LNCaP clone FGC (cell line): ENCODE results near the gene ASCC2.

Experiments used
- DNase-seq: peaks from one replicate; pipeline ENCODE4 v3.0.0-alpha.2; 2011; ENCODE audit warnings: low read depth
- H3K4me3 ChIP-seq: 2 replicates; pipeline ENCODE4 v1.5.1; 2011; ENCODE audit warnings: mild to moderate bottlenecking, low read depth, low read length, control low read depth
- CTCF ChIP-seq: IDR thresholded peaks from 2 replicates; pipeline ENCODE4 v1.5.1; 2012; ENCODE audit warnings: mild to moderate bottlenecking; ENCODE audit not compliant: control insufficient read depth, insufficient read depth; ENCODE audit errors: extremely low read depth

ASCC2 gene

DNA sequence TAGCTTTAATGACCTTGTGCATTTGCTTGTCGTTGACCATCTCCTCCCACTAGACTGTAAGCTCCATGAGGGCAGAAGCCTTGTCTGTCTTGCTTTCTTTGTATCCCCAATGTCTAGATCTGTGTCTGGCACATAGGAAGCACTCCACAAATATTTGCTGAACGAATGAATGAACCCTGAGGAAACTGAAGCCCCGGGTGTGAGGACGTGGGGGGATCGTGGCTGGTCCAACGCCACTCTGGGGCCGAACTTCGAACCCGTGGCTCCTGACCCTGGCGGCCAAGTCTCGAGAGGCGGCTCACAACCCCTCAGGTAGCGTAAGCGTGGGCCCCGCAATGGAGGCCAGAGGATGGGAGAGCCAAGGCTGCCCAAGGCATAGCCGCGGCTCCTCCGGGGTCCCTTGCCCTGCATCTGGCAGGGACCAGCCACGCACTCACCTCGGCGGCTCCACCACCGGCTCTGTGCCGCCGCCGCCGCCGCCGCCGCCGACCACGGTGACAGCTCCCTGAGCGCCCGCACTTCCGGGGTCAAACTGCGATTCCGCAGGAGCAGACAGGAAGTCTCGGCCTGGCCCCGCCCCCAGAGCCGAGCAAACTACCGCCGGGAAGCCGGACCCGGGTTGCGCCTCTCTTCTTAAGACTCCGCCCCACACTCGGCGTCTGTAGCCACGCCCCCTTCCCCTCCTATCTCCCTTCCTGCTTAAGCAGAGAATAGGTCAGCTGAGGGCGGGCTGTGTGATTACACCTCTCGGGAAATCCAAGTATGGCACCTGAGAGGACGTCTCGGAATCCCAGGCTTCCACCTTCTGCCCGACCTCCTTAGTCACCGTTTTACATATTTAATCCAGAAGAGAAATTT lies at the start of gene ASCC2:
Gene ASCC2, minus strand, starts transcription at position 534 of the 858 bp plus-strand sequence. CDS start 5,949 bp downstream, outside the sequence.
- DNase-seq = peak; percentile 95
- TF ChIP-seq CTCF = no peak
- peak within 1 kb of the TSS; percentile 98 for H3K4me3 ChIP-seq

GRCh38 chr22:29887358-29887757 lies 49.3 kb upstream of the ASCC2 start:
- H3K4me3 ChIP-seq = no peak overlapping the region
- no peak for TF ChIP-seq CTCF
- no peak for DNase-seq

- H3K4me3 ChIP-seq = no peak overlapping the region
- no peak for TF ChIP-seq CTCF
- no peak for DNase-seq
Observed at GRCh38 chr22:29886596-29886995, 48.5 kb upstream of the ASCC2 start.

DNA sequence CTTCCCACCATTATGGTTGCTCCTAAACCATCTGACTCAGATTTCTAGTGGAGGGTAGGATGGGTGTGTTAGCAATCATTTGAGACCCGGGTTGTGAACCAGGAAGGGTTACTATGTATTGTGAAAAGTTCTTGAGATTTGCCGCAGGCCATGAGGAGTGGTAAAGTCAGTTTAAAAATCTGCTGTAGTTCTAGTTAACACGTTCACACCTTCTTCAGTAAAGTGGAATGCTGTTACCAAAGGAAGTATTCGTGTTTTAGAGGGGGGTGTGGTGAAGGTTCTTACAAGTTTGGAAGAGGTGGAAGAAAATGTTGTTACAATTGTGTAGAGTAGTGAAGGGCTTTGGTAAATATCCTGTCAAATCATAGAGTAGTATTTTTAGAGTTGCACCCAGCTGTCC lies 47.5 kb upstream of the ASCC2 start:
- TF ChIP-seq CTCF = no peak
- H3K4me3 ChIP-seq = no peak overlapping the region
- DNase-seq = no peak

GRCh38 chr22:29883775-29884097 lies 45.7 kb upstream of the ASCC2 start:
- peak overlapping the region; percentile 81 for H3K4me3 ChIP-seq
- DNase-seq = no peak
- TF ChIP-seq CTCF = no peak

- peak within 1 kb of the TSS; percentile 81 for H3K4me3 ChIP-seq
- TF ChIP-seq CTCF = no peak; the same call in 1 of the 2 replicates
- DNase-seq = peak; percentile 44
Observed at GRCh38 chr22:29883045-29883774, 45.1 kb upstream of the ASCC2 start, which contains the start of gene MTMR3. TSS of gene MTMR3 (plus strand) at chr22:29883174. CDS start at chr22:29971060, 87,886 bp downstream.

- no peak for DNase-seq
- H3K4me3 ChIP-seq = peak overlapping the region; percentile 81
- no peak for TF ChIP-seq CTCF
Observed at GRCh38 chr22:29882716-29883044, 44.6 kb upstream of the ASCC2 start.
